GM12874 (cell line): ENCODE measurements around the gene WBP2.

Source experiments
- CTCF ChIP-seq: IDR thresholded peaks from 2 replicates; pipeline ENCODE4 v1.5.1; 2011; ENCODE audit warnings: low read depth, mild to moderate bottlenecking, control low read depth, low read length, moderate library complexity; ENCODE audit not compliant: insufficient read depth

WBP2 gene

GRCh38 chr17:75856062-75856756 is 1.1 kb upstream of the WBP2 start:
- no peak; the same call in 1 of the 2 replicates for TF ChIP-seq CTCF

GRCh38 chr17:75854881-75855309 is 240 bp downstream of the WBP2 start:
- TF ChIP-seq CTCF: no peak

GRCh38 chr17:75854101-75854748 is 910 bp downstream of the WBP2 start:
- no peak for TF ChIP-seq CTCF

- TF ChIP-seq CTCF: no peak
These were observed 1.7 kb downstream of the WBP2 start for GRCh38 chr17:75853433-75853832.

- TF ChIP-seq CTCF: no peak
These were observed 4.0 kb downstream of the WBP2 start for GRCh38 chr17:75850928-75851692.

- TF ChIP-seq CTCF: no peak
These were observed 5.4 kb downstream of the WBP2 start for GRCh38 chr17:75849724-75850123.

GRCh38 chr17:75849279-75849646 is 5.9 kb downstream of the WBP2 start:
- no peak for TF ChIP-seq CTCF
